Astrocyte (in vitro differentiated cells and primary cell): ENCODE results near the gene PDS5B. TPM values are rescaled to one million over a fixed set of nuclear protein-coding genes. Genes with fewer than 3 reads are reported as not detected.

ENCODE experiments used
- DNase-seq: peaks from one replicate; pipeline ENCODE4 v3.0.0-alpha.2; 2010; ENCODE audit warnings: low read depth
- FAIRE-seq: peaks from 2 replicates; lab custom pipeline; 2011; peaks lifted over from hg19 to GRCh38; lab: Jason Lieb, UNC
- H2AFZ ChIP-seq: 2 replicates; pipeline ENCODE4 v1.6.0; 2012; ENCODE audit warnings: low read depth, low read length, inconsistent platforms
- H3K27ac ChIP-seq: 2 replicates; pipeline ENCODE4 v1.5.1; 2011; ENCODE audit warnings: low read depth, low read length, inconsistent platforms
- H3K27me3 ChIP-seq: 2 replicates; pipeline ENCODE4 v1.6.0; 2011; ENCODE audit warnings: low read length, inconsistent platforms; ENCODE audit not compliant: insufficient read depth
- H3K36me3 ChIP-seq: 2 replicates; pipeline ENCODE4 v1.5.1; 2011; ENCODE audit warnings: low read length, inconsistent platforms; ENCODE audit not compliant: insufficient read depth
- H3K4me1 ChIP-seq: 2 replicates; pipeline ENCODE4 v1.5.1; 2011; ENCODE audit warnings: low read length, inconsistent platforms; ENCODE audit not compliant: insufficient read depth
- H3K4me2 ChIP-seq: 2 replicates; pipeline ENCODE4 v1.6.0; 2012; ENCODE audit warnings: low read length, inconsistent platforms
- H3K4me3 ChIP-seq: 2 replicates; pipeline ENCODE4 v1.5.1; 2011; ENCODE audit warnings: low read depth, mild to moderate bottlenecking, low read length, inconsistent platforms; ENCODE audit not compliant: insufficient read depth
- H3K79me2 ChIP-seq: 2 replicates; pipeline ENCODE4 v1.6.0; 2012; ENCODE audit warnings: mild to moderate bottlenecking, low read length, inconsistent platforms; ENCODE audit not compliant: insufficient read depth
- H3K9ac ChIP-seq: 2 replicates; pipeline ENCODE4 v1.6.0; 2012; ENCODE audit warnings: mild to moderate bottlenecking, low read length, inconsistent platforms
- H3K9me3 ChIP-seq: 2 replicates; pipeline ENCODE4 v1.5.1; 2012; ENCODE audit warnings: low read depth, mild to moderate bottlenecking, low read length, inconsistent platforms; ENCODE audit not compliant: insufficient read depth
- H4K20me1 ChIP-seq: 2 replicates; pipeline ENCODE4 v1.6.0; 2012; ENCODE audit warnings: low read length, inconsistent platforms; ENCODE audit not compliant: insufficient read depth
- H3K27ac Mint-ChIP-seq: one replicate; pipeline ENCODE4 v1.8.0; 2021; ENCODE audit warnings: mild to moderate bottlenecking, mixed read lengths; ENCODE audit not compliant: unreplicated experiment
- H3K27me3 Mint-ChIP-seq: one replicate; pipeline ENCODE4 v1.8.0; 2021; ENCODE audit warnings: low read depth, mixed read lengths; ENCODE audit not compliant: unreplicated experiment
- H3K36me3 Mint-ChIP-seq: one replicate; pipeline ENCODE4 v1.8.0; 2021; ENCODE audit warnings: low read depth, mixed read lengths; ENCODE audit not compliant: unreplicated experiment
- H3K4me1 Mint-ChIP-seq: one replicate; pipeline ENCODE4 v1.8.0; 2021; ENCODE audit warnings: low read depth, mixed read lengths; ENCODE audit not compliant: unreplicated experiment
- H3K4me3 Mint-ChIP-seq: one replicate; pipeline ENCODE4 v1.8.0; 2021; ENCODE audit warnings: mild to moderate bottlenecking, moderate library complexity, mixed read lengths; ENCODE audit not compliant: unreplicated experiment
- H3K9me3 Mint-ChIP-seq: one replicate; pipeline ENCODE4 v1.8.0; 2021; ENCODE audit warnings: mild to moderate bottlenecking, mixed read lengths; ENCODE audit not compliant: unreplicated experiment
- CTCF ChIP-seq: IDR thresholded peaks from 2 replicates; pipeline ENCODE4 v1.5.1; 2011; ENCODE audit warnings: low read depth, mild to moderate bottlenecking, inconsistent platforms, low read length, moderate library complexity; ENCODE audit not compliant: insufficient read depth
- EZH2 ChIP-seq: IDR thresholded peaks from 2 replicates; pipeline ENCODE4 v1.6.1; 2012; ENCODE audit warnings: mild to moderate bottlenecking, low read length, inconsistent platforms; ENCODE audit not compliant: insufficient read depth
- total RNA-seq: library from RNA; stranded (reverse); gene quantifications from 2 replicates; pipeline ENCODE4 v1.2.1, GENCODE V29; 2021

Gene PDS5B
- total RNA-seq, 1 donor from 2014 or later: 43.1 TPM

GRCh38 chr13:32632343-32632909 lies 46.2 kb downstream of the PDS5B start:
- Mint-ChIP-seq H3K27me3 (no peaks in the 10 kb centered on the region), H3K9me3 (no peaks in the 10 kb centered on the region), H3K4me1 (peaks cover 4% of the 10 kb centered on the region), H3K36me3 (no peaks in the 10 kb centered on the region), H3K27ac (no peak overlapping the region), H3K4me3 (no peak overlapping the region)
- TF ChIP-seq CTCF (no peak), EZH2 (no peak)
- FAIRE-seq (no peak), DNase-seq (no peak)
- no peak overlapping the region for H2AFZ ChIP-seq
- H3K4me3 ChIP-seq: no peak overlapping the region
- H3K9me3 ChIP-seq: no peaks in the 10 kb centered on the region
- H3K27me3 ChIP-seq: no peaks in the 10 kb centered on the region
- H4K20me1 ChIP-seq: peaks cover 55% of the 10 kb centered on the region
- H3K27ac ChIP-seq: no peak overlapping the region
- no peak overlapping the region for H3K9ac ChIP-seq
- no peaks in the 10 kb centered on the region for H3K36me3 ChIP-seq
- H3K4me2 ChIP-seq: no peak overlapping the region
- peaks cover 95% of the 10 kb centered on the region for H3K79me2 ChIP-seq
- no peaks in the 10 kb centered on the region for H3K4me1 ChIP-seq

DNA sequence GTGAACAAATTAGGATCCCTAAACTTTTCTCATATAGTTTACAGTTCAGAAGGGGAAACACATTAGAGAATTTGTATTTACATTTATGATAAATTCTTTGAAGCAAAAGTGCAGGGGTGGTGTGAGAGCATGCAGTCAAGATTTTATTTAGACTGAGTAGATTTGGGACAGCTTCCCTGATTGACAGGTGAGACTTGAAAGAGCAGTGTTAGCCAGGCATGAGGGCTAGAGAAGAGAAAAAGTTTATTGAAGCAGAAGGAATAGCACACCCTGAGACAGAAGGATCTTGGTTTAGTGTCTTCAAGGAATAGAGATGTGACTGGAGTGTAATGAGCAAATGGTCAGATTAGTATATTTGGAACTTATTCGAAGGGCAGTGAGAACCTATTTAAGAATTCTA lies 50.5 kb downstream of the PDS5B start:
- no peak overlapping the region for H3K4me3 ChIP-seq
- H3K9me3 ChIP-seq: no peaks in the 10 kb centered on the region
- H3K9ac ChIP-seq: no peak overlapping the region
- no peak for TF ChIP-seq EZH2
- no peak for TF ChIP-seq CTCF
- no peak overlapping the region for H3K4me2 ChIP-seq
- no peaks in the 10 kb centered on the region for H3K27me3 ChIP-seq
- no peak overlapping the region for H3K27ac ChIP-seq
- peaks cover 8% of the 10 kb centered on the region for H3K4me1 Mint-ChIP-seq
- H3K4me3 Mint-ChIP-seq: no peak overlapping the region
- no peaks in the 10 kb centered on the region for H3K27me3 Mint-ChIP-seq
- peaks cover 54% of the 10 kb centered on the region for H4K20me1 ChIP-seq
- no peak overlapping the region for H3K27ac Mint-ChIP-seq
- H3K9me3 Mint-ChIP-seq: no peaks in the 10 kb centered on the region
- FAIRE-seq (no peak), DNase-seq (no peak)
- no peaks in the 10 kb centered on the region for H3K4me1 ChIP-seq
- no peaks in the 10 kb centered on the region for H3K36me3 ChIP-seq
- H3K79me2 ChIP-seq: peaks cover 92% of the 10 kb centered on the region
- no peak overlapping the region for H2AFZ ChIP-seq
- H3K36me3 Mint-ChIP-seq: no peaks in the 10 kb centered on the region

- H3K27ac ChIP-seq: no peak overlapping the region
- no peak overlapping the region for H3K9ac ChIP-seq
- peaks cover 21% of the 10 kb centered on the region for H3K4me1 Mint-ChIP-seq
- H4K20me1 ChIP-seq: peaks cover 72% of the 10 kb centered on the region
- no peak overlapping the region for H2AFZ ChIP-seq
- no peaks in the 10 kb centered on the region for H3K9me3 Mint-ChIP-seq
- no peak for DNase-seq
- no peaks in the 10 kb centered on the region for H3K36me3 Mint-ChIP-seq
- H3K36me3 ChIP-seq: no peaks in the 10 kb centered on the region
- no peaks in the 10 kb centered on the region for H3K27me3 ChIP-seq
- no peaks in the 10 kb centered on the region for H3K9me3 ChIP-seq
- no peaks in the 10 kb centered on the region for H3K4me1 ChIP-seq
- no peak for TF ChIP-seq EZH2
- TF ChIP-seq CTCF: no peak
- peaks cover 93% of the 10 kb centered on the region for H3K79me2 ChIP-seq
- no peak overlapping the region for H3K4me3 Mint-ChIP-seq
- no peak overlapping the region for H3K27ac Mint-ChIP-seq
- H3K27me3 Mint-ChIP-seq: no peaks in the 10 kb centered on the region
- no peak overlapping the region for H3K4me2 ChIP-seq
- no peak for FAIRE-seq
- no peak overlapping the region for H3K4me3 ChIP-seq
Observed at GRCh38 chr13:32638739-32639138, 52.5 kb downstream of the PDS5B start.
